A673 (cell line): ENCODE data around the gene RAB26.

Source experiments
- EZH2 ChIP-seq: fragments of 200-600 bp; sonication (generic); IDR thresholded peaks from 2 replicates; pipeline ENCODE4 v1.6.1; 2017; ENCODE audit warnings: borderline replicate concordance, low read depth, mild to moderate bottlenecking, mixed read lengths, antibody characterized with exemption, low read length; ENCODE audit not compliant: poor library complexity, severe bottlenecking
- TF ChIP-seq, protein P1 (sequence below): fragments of 300-800, 200-600 bp; sonication (generic); conservative IDR thresholded peaks from 2 replicates; pipeline ENCODE4 v1.5.1; 2017; ENCODE audit warnings: low read depth, mild to moderate bottlenecking, antibody characterized with exemption, low read length, moderate library complexity, mixed read lengths

DNA sequence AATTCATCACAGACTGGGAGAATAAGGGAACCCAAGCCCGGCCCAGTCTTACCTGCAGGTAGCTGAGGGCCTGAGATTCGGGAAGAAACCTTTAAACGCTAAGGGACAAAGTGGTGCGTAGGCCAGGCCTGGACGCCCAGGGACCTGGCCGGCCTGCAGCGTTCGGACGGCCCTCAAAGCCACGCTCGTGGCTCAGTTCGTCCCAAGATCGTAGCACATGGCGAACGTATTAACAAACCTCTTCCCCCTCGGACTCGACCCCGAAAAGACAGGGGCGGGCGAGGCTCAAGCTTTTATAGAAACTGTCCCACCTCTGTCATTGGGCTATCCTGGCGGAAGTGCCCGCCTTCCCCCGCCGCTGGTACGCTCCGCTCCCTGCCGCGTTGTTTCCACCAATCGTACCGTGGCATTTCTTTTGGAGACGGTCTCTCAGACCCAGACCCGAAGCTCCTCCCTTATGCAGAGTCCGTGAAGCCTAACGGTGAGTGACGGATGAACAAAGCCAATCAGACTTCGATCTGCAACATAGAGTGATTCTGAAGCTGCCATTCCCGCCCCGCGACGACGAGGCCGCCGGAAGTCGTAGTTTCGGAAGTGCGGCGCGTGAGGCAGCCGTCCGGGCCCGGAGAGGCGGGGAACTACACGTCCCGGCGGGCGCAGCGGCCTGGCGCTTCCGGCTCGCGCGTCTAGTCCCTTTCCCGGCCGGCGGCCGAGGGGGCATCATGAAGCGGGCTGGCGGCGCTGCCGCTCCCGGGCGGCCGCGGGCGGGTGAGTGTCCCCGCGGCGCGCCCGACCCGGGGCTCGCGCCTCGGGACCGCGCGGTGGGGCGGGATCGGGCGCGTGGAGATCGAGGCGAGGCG is 6.9 kb downstream of the RAB26 start, which contains the start of gene TRAF7:
- no peak for TF ChIP-seq EZH2
- TF ChIP-seq, protein P1, sequence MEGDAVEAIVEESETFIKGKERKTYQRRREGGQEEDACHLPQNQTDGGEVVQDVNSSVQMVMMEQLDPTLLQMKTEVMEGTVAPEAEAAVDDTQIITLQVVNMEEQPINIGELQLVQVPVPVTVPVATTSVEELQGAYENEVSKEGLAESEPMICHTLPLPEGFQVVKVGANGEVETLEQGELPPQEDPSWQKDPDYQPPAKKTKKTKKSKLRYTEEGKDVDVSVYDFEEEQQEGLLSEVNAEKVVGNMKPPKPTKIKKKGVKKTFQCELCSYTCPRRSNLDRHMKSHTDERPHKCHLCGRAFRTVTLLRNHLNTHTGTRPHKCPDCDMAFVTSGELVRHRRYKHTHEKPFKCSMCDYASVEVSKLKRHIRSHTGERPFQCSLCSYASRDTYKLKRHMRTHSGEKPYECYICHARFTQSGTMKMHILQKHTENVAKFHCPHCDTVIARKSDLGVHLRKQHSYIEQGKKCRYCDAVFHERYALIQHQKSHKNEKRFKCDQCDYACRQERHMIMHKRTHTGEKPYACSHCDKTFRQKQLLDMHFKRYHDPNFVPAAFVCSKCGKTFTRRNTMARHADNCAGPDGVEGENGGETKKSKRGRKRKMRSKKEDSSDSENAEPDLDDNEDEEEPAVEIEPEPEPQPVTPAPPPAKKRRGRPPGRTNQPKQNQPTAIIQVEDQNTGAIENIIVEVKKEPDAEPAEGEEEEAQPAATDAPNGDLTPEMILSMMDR = no peak
